ENCODE measurements around the gene CDC73. TPM values are rescaled to one million over a fixed set of nuclear protein-coding genes. Genes with fewer than 3 reads are reported as not detected.

CDC73 gene
- polyA plus RNA-seq, 1 donor (not counting 4 experiments of a cell fraction or from before 2014, with no cell fraction given), result 45.3 TPM

GRCh38 chr1:193113258-193113991, 8.4 kb upstream of the CDC73 start:
- TF ChIP-seq, protein P1, sequence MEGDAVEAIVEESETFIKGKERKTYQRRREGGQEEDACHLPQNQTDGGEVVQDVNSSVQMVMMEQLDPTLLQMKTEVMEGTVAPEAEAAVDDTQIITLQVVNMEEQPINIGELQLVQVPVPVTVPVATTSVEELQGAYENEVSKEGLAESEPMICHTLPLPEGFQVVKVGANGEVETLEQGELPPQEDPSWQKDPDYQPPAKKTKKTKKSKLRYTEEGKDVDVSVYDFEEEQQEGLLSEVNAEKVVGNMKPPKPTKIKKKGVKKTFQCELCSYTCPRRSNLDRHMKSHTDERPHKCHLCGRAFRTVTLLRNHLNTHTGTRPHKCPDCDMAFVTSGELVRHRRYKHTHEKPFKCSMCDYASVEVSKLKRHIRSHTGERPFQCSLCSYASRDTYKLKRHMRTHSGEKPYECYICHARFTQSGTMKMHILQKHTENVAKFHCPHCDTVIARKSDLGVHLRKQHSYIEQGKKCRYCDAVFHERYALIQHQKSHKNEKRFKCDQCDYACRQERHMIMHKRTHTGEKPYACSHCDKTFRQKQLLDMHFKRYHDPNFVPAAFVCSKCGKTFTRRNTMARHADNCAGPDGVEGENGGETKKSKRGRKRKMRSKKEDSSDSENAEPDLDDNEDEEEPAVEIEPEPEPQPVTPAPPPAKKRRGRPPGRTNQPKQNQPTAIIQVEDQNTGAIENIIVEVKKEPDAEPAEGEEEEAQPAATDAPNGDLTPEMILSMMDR (optimal IDR thresholded peaks at IDR 0.05 in 1 of 3, IDR thresholded peaks at IDR 0.05 in 1 of 3, conservative IDR thresholded peaks at IDR 0.05 in 1 of 3; ENCODE audit: extremely low read depth in 1 of 3, insufficient read depth in 2 of 3, low read length in 3 of 3), result no peak
- no peak for TF ChIP-seq EZH2 (IDR thresholded peaks at IDR 0.05; ENCODE audit: low read length)
- peaks cover 17% of the 10 kb centered on the region for H3K4me1 ChIP-seq (ENCODE audit: control insufficient read depth, extremely low read depth, insufficient read depth, low read length)
- DNase-seq (ENCODE audit: low read depth, low spot score) (no peak), FAIRE-seq (no peak)
- no peaks in the 10 kb centered on the region for H3K79me2 ChIP-seq (ENCODE audit: control insufficient read depth, insufficient read depth, low read length)
- no peak overlapping the region for H3K27ac ChIP-seq (ENCODE audit: control insufficient read depth, insufficient read depth, low read length)
- no peak overlapping the region for H3K4me3 ChIP-seq (ENCODE audit: control insufficient read depth in 2 of 3, extremely low read depth in 1 of 3, insufficient read depth in 2 of 3, low read depth in 1 of 3, low read length in 3 of 3)
- H3K4me2 ChIP-seq (ENCODE audit: control insufficient read depth, extremely low read depth, insufficient read depth, low read depth, low read length), result no peak overlapping the region
- no peak overlapping the region for H2AFZ ChIP-seq (ENCODE audit: control insufficient read depth, low read length)
- H3K27me3 ChIP-seq (ENCODE audit: control insufficient read depth, extremely low read depth, insufficient read depth, low read length), result no peaks in the 10 kb centered on the region
- no peaks in the 10 kb centered on the region for H3K9me1 ChIP-seq (ENCODE audit: control insufficient read depth, extremely low read depth, insufficient read depth, low read length)
- no peaks in the 10 kb centered on the region for H4K20me1 ChIP-seq (ENCODE audit: control insufficient read depth, extremely low read depth, insufficient read depth, low read length)
- no peak overlapping the region for H3K9ac ChIP-seq (ENCODE audit: control insufficient read depth, extremely low read depth, insufficient read depth, low read length)
- dilution Hi-C loops (cut with MboI; ENCODE audit: extremely low pct_ligation_motif_present, low sequenced_read_pairs), result no loop called here
- no peaks in the 10 kb centered on the region for H3K36me3 ChIP-seq (ENCODE audit: control insufficient read depth in 2 of 2, extremely low read depth in 1 of 2, insufficient read depth in 2 of 2, low read length in 2 of 2)
- no peaks in the 10 kb centered on the region for H3K9me3 ChIP-seq (ENCODE audit: control insufficient read depth, low read depth, low read length)

DNA sequence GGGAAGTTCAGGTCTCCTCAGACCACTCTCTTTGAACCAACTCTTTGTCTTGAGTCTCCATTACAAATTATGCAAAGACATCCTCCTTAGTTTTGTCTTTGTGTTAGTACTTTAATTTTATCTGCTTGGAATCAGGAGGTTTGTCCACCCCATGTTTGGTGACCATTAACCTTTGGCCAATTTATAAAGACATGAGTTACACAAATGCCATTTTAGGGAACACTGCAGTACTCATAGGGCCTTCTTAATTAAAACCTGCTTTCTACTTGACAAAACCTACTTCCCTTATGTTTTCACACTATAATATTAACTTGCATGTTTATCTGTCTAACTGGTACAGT, 7.9 kb upstream of the CDC73 start:
- H3K4me2 ChIP-seq (ENCODE audit: control insufficient read depth, extremely low read depth, insufficient read depth, low read depth, low read length), result no peak overlapping the region
- no peaks in the 10 kb centered on the region for H3K79me2 ChIP-seq (ENCODE audit: control insufficient read depth, insufficient read depth, low read length)
- H3K9me1 ChIP-seq (ENCODE audit: control insufficient read depth, extremely low read depth, insufficient read depth, low read length), result no peaks in the 10 kb centered on the region
- no peak overlapping the region for H3K9ac ChIP-seq (ENCODE audit: control insufficient read depth, extremely low read depth, insufficient read depth, low read length)
- H2AFZ ChIP-seq (ENCODE audit: control insufficient read depth, low read length), result no peak overlapping the region
- FAIRE-seq (no peak), DNase-seq (ENCODE audit: low read depth, low spot score) (no peak)
- peaks cover 17% of the 10 kb centered on the region for H3K4me1 ChIP-seq (ENCODE audit: control insufficient read depth, extremely low read depth, insufficient read depth, low read length)
- dilution Hi-C loops (cut with MboI; ENCODE audit: extremely low pct_ligation_motif_present, low sequenced_read_pairs), result no loop called here
- H3K9me3 ChIP-seq (ENCODE audit: control insufficient read depth, low read depth, low read length), result no peaks in the 10 kb centered on the region
- H3K36me3 ChIP-seq (ENCODE audit: control insufficient read depth in 2 of 2, extremely low read depth in 1 of 2, insufficient read depth in 2 of 2, low read length in 2 of 2), result no peaks in the 10 kb centered on the region
- no peaks in the 10 kb centered on the region for H4K20me1 ChIP-seq (ENCODE audit: control insufficient read depth, extremely low read depth, insufficient read depth, low read length)
- no peak for TF ChIP-seq EZH2 (IDR thresholded peaks at IDR 0.05; ENCODE audit: low read length)
- TF ChIP-seq, protein P1 (optimal IDR thresholded peaks at IDR 0.05 in 1 of 3, IDR thresholded peaks at IDR 0.05 in 1 of 3, conservative IDR thresholded peaks at IDR 0.05 in 1 of 3; ENCODE audit: extremely low read depth in 1 of 3, insufficient read depth in 2 of 3, low read length in 3 of 3), result no peak
- H3K27me3 ChIP-seq (ENCODE audit: control insufficient read depth, extremely low read depth, insufficient read depth, low read length), result no peaks in the 10 kb centered on the region
- H3K27ac ChIP-seq (ENCODE audit: control insufficient read depth, insufficient read depth, low read length), result no peak overlapping the region
- no peak overlapping the region for H3K4me3 ChIP-seq (ENCODE audit: control insufficient read depth in 2 of 3, extremely low read depth in 1 of 3, insufficient read depth in 2 of 3, low read depth in 1 of 3, low read length in 3 of 3)

All from keratinocyte (primary cell).